ENCODE measurements around the gene CABLES1. TPM values are rescaled to one million over a fixed set of nuclear protein-coding genes. Genes with fewer than 3 reads are reported as not detected.

The CABLES1 gene
- total RNA-seq, 1 donor from 2014 or later, result 12.7 TPM

GRCh38 chr18:23129355-23130002 lies 5.8 kb upstream of the CABLES1 start:
- Mint-ChIP-seq H3K36me3 (no peaks in the 10 kb centered on the region), H3K27me3 (ENCODE audit: low read depth) (no peaks in the 10 kb centered on the region), H3K4me1 (peaks cover 17% of the 10 kb centered on the region), H3K27ac (no peak overlapping the region), H3K4me3 (no peak overlapping the region), H3K9me3 (no peaks in the 10 kb centered on the region)
- TF ChIP-seq CTCF (IDR thresholded peaks at IDR 0.05; ENCODE audit: unreplicated experiment), result no peak
- no peak for DNase-seq (ENCODE audit: low spot score in 2 of 2, unreplicated experiment in 2 of 2)

GRCh38 chr18:23131693-23132319 lies 3.5 kb upstream of the CABLES1 start:
- Mint-ChIP-seq H3K27me3 (ENCODE audit: low read depth) (peaks cover 4% of the 10 kb centered on the region), H3K9me3 (no peaks in the 10 kb centered on the region), H3K4me1 (peaks cover 26% of the 10 kb centered on the region), H3K27ac (no peak overlapping the region), H3K36me3 (no peaks in the 10 kb centered on the region), H3K4me3 (no peak overlapping the region)
- TF ChIP-seq CTCF (IDR thresholded peaks at IDR 0.05; ENCODE audit: unreplicated experiment), result peak; percentile 93
- DNase-seq (ENCODE audit: low spot score in 2 of 2, unreplicated experiment in 2 of 2), result peak in 1 of 2 experiments; percentile 55

- H3K27me3 Mint-ChIP-seq (ENCODE audit: low read depth), result peaks cover 22% of the 10 kb centered on the region
- TF ChIP-seq CTCF (IDR thresholded peaks at IDR 0.05; ENCODE audit: unreplicated experiment), result no peak
- no peaks in the 10 kb centered on the region for H3K9me3 Mint-ChIP-seq
- H3K4me3 Mint-ChIP-seq, result peak overlapping the region; percentile 78
- H3K27ac Mint-ChIP-seq, result peak overlapping the region; percentile 64
- H3K36me3 Mint-ChIP-seq, result no peaks in the 10 kb centered on the region
- no peak for DNase-seq (ENCODE audit: low spot score in 2 of 2, unreplicated experiment in 2 of 2)
- peaks cover 46% of the 10 kb centered on the region for H3K4me1 Mint-ChIP-seq
Measured at GRCh38 chr18:23133860-23134779, 1.2 kb upstream of the CABLES1 start.

GRCh38 chr18:23135550-23136325 lies 453 bp downstream of the CABLES1 start:
- Mint-ChIP-seq H3K27me3 (ENCODE audit: low read depth) (peaks cover 29% of the 10 kb centered on the region), H3K4me1 (peaks cover 46% of the 10 kb centered on the region), H3K4me3 (peak overlapping the region; percentile 73), H3K9me3 (no peaks in the 10 kb centered on the region), H3K27ac (no peak overlapping the region), H3K36me3 (no peaks in the 10 kb centered on the region)
- peak; percentile 29 to 53 for DNase-seq (ENCODE audit: low spot score in 2 of 2, unreplicated experiment in 2 of 2)
- TF ChIP-seq CTCF (IDR thresholded peaks at IDR 0.05; ENCODE audit: unreplicated experiment), result no peak

Data from mesothelial cell of epicardium (in vitro differentiated cells).